ENCODE data around the gene IRAK2.

DNA sequence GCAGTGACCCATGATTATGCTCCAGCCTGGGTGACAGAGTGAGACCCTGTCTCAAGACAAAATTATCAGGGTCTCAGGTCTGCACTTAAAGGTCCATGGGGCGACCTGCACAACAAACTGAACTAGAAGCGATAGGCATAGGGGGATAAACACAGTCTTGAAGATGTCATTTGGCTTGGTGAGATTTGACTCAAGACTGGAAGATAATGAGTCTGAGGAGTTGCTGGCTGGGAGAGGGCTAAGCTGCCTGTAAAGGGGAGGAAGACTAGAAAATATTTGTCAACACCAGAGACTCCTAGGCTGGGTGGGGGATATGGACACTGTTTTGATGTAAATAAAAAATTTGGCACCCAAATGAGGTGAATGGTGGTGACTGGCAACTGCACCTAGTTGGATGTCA is 108.3 kb downstream of the IRAK2 start:
- no peak for TF ChIP-seq POLR2A (IDR thresholded peaks at IDR 0.05)
- TF ChIP-seq, protein P1, sequence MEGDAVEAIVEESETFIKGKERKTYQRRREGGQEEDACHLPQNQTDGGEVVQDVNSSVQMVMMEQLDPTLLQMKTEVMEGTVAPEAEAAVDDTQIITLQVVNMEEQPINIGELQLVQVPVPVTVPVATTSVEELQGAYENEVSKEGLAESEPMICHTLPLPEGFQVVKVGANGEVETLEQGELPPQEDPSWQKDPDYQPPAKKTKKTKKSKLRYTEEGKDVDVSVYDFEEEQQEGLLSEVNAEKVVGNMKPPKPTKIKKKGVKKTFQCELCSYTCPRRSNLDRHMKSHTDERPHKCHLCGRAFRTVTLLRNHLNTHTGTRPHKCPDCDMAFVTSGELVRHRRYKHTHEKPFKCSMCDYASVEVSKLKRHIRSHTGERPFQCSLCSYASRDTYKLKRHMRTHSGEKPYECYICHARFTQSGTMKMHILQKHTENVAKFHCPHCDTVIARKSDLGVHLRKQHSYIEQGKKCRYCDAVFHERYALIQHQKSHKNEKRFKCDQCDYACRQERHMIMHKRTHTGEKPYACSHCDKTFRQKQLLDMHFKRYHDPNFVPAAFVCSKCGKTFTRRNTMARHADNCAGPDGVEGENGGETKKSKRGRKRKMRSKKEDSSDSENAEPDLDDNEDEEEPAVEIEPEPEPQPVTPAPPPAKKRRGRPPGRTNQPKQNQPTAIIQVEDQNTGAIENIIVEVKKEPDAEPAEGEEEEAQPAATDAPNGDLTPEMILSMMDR (IDR thresholded peaks at IDR 0.05): no peak
- TF ChIP-seq EP300 (IDR thresholded peaks at IDR 0.05): no peak
- no peak for TF ChIP-seq POLR2AphosphoS5 (IDR thresholded peaks at IDR 0.05)

Data from suprapubic skin (tissue), 4 donors.